Measurements from ENCODE around the gene SPINK5.

Gene SPINK5

DNA sequence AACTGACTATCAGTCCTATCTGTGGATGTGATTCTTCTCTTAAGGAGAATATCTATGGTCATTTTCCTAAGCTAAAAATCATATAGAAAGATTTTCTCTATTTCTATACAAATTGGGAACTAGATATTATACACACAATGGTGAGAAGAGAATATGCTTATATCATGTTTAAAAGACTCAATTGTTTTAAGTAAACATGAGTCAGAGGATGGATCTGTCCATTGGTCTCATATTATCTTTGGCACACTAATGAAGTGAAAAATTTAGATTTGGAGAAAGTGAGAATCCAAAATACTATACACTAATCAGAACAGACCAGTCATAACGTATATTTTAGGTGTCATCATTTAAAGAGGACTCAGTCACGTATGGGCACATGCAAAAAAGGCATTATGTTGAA, 88.1 kb downstream of the SPINK5 start:
- no peak for DNase-seq (ENCODE audit: insufficient read length, low spot score)
- no peak for FAIRE-seq
- TF ChIP-seq, protein P1, sequence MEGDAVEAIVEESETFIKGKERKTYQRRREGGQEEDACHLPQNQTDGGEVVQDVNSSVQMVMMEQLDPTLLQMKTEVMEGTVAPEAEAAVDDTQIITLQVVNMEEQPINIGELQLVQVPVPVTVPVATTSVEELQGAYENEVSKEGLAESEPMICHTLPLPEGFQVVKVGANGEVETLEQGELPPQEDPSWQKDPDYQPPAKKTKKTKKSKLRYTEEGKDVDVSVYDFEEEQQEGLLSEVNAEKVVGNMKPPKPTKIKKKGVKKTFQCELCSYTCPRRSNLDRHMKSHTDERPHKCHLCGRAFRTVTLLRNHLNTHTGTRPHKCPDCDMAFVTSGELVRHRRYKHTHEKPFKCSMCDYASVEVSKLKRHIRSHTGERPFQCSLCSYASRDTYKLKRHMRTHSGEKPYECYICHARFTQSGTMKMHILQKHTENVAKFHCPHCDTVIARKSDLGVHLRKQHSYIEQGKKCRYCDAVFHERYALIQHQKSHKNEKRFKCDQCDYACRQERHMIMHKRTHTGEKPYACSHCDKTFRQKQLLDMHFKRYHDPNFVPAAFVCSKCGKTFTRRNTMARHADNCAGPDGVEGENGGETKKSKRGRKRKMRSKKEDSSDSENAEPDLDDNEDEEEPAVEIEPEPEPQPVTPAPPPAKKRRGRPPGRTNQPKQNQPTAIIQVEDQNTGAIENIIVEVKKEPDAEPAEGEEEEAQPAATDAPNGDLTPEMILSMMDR (IDR thresholded peaks at IDR 0.05; ENCODE audit: insufficient read depth, missing control alignments): no peak

DNA sequence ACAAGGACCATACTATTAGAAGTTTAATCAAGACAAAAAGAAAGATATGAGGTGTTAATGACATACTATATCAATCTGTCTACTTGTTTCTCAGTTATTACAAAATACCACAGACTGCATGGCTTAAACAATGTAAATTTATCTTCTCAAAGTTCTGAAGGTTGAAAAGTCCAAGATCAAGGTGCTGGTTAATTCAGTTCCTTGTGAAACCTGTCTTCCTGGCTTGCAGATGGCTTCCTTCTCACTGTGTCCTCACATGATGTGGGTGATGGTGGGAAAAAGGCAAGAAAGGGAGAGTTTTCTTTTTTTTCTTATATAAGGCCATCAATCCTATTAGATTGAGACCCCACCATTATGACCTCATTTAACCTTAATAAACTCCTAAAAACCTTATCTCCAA, 89.0 kb downstream of the SPINK5 start:
- DNase-seq (ENCODE audit: insufficient read length, low spot score) (no peak), FAIRE-seq (no peak)
- TF ChIP-seq, protein P1 (IDR thresholded peaks at IDR 0.05; ENCODE audit: insufficient read depth, missing control alignments): no peak

DNA sequence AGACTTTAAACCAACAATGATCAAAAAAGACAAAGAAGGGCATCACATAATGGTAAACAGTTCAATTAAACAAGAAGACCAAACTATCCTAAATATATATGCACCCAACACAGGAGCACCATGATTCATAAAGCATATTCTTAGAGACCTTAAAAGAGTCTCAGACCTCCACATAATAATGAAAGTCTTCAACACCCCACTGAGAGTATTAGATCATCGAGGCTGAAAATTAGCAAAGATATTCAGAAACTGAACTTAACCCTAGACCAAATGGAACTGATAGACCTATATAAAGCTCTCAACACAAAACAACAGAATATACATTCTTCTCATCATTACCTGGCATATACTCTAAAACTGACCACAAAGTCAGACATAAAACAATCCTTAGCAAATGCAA, 92.8 kb downstream of the SPINK5 start:
- TF ChIP-seq, protein P1 (IDR thresholded peaks at IDR 0.05; ENCODE audit: insufficient read depth, missing control alignments): no peak
- DNase-seq (ENCODE audit: insufficient read length, low spot score) (no peak), FAIRE-seq (no peak)

DNA sequence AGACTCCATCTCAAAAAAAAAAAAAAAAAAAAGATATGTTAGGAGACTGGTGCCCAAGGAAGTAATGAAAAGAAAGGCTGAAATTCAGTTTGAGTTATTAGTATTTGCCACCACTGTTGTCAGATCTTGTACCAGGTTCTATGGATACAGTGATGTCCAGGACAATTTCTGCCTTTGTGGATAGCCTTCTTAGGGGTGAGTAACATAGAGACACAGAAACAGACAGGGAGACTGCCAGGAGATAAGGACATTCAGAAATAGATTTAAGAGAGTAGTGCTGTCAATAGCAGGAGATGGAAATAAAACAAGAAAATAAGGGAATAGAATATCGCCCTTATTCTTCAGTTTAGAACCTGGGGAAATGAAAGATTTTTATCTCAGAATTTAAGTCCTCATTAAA, 98.3 kb downstream of the SPINK5 start:
- FAIRE-seq (no peak), DNase-seq (ENCODE audit: insufficient read length, low spot score) (no peak)
- TF ChIP-seq, protein P1 (IDR thresholded peaks at IDR 0.05; ENCODE audit: insufficient read depth, missing control alignments): no peak

DNA sequence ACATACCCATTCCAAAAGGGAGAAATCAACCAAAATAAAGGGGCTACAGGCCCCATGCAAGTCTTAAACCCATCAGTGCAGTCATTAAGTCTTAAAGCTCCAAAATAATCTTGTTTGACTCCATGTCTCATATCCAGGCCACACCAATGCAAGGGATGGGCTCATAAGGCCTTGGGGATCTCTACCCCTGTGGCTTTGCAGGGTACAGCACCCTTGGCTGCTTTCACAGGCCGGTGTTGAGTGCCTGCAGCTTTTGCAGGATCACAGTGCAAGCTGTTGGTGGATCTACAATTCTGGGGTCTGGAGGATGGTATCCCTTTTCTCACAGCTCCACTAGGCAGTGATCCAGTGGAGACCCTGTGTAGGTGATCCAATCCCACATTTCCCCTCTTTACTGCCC, 99.6 kb downstream of the SPINK5 start:
- no peak for FAIRE-seq
- TF ChIP-seq, protein P1 (IDR thresholded peaks at IDR 0.05; ENCODE audit: insufficient read depth, missing control alignments): no peak
- DNase-seq (ENCODE audit: insufficient read length, low spot score): no peak

DNA sequence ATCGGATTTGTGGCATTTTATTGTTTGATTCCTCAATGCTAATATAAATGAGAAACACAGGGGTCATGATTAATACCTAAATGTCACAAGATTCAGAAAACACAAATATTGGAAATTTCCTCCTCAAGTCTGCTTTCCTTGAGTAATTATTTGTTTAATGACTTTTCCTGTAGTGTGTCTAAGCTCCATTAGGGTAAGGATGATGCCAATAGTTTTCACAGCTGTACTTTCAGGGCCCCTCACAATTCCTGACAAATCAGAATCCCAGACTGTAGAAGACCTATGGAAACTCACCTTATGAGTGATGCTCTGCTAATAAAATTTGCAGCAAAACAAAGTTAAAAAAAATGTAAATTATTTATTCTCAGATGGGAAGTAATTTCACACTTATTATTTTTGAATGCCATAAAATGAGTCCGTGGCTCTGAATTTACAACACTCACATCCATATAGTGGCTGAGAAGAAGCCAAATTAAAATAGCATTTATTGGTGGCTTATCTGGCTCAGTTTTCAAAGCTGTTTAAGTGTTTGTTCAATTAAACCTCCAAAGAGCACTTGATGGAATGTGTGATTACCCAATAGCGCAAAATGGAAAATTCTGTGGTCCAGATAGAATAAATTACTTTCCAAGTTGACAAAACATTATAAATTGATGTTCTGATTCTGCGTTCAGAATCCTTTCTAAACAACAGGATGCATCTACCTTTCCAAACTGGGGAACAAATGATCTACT, 102.9 kb downstream of the SPINK5 start:
- FAIRE-seq (no peak), DNase-seq (ENCODE audit: insufficient read length, low spot score) (no peak)
- TF ChIP-seq, protein P1 (IDR thresholded peaks at IDR 0.05; ENCODE audit: insufficient read depth, missing control alignments): no peak

DNA sequence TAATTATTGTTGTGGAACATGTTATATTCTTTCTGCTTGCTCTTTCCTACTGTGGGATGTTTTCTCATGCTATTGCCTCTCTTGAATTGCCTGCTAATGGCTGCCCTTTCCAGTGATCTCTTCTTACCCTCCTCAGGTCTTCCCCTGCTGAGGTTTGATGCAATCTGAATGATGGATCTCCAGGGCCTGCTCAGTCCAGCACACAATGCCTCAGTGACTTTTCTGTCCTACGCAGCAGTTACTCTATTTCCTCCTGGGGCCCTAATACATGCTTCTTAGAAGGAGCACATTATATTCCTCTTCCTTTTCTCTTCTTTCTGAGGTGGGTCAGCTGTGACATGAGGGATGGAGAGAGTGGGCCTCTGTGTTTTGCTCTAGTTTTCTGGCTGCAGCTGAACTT, 104.5 kb downstream of the SPINK5 start, which contains the start of gene SPINK14:
Gene SPINK14, plus strand, starts transcription at position 301 of the 400 bp plus-strand sequence. CDS start 1,187 bp downstream, outside the sequence.
- DNase-seq (ENCODE audit: insufficient read length, low spot score): no peak
- FAIRE-seq: no peak
- TF ChIP-seq, protein P1 (IDR thresholded peaks at IDR 0.05; ENCODE audit: insufficient read depth, missing control alignments): no peak
